ENCODE results near the gene OTUD1. TPM values are rescaled to one million over a fixed set of nuclear protein-coding genes. Genes with fewer than 3 reads are reported as not detected.
"Not testable (repeated sequence)": the region's sequence is repeated elsewhere in the genome, so short reads cannot be mapped to it uniquely, and the experiment has no call there.

OTUD1 gene
- total RNA-seq = 13.0 TPM

GRCh38 chr10:23438547-23439451, at the start of gene OTUD1:
Gene OTUD1, plus strand, starts transcription at chr10:23439075. Its CDS starts 383 bp downstream, at chr10:23439458.
- no peaks in the 10 kb centered on the region for H3K27me3 ChIP-seq (ENCODE audit: control insufficient read depth in 3 of 3, insufficient read depth in 3 of 3, low read length in 3 of 3)
- H3K9ac ChIP-seq (ENCODE audit: low read depth in 1 of 3, low read length in 3 of 3) = peak within 1 kb of the TSS; percentile 97 to 98 (median 97)
- peaks cover 3 to 14% (median 6%) of the 10 kb centered on the region in 3 donors for H3K36me3 ChIP-seq (ENCODE audit: control insufficient read depth in 3 of 3, insufficient read depth in 3 of 3, low read length in 3 of 3)
- H3K4me3 ChIP-seq (ENCODE audit: low read length in 3 of 3) = peak within 1 kb of the TSS; percentile 96 to 99 (median 98)
- H3K4me1 ChIP-seq (ENCODE audit: control insufficient read depth in 3 of 3, insufficient read depth in 3 of 3, low read length in 3 of 3) = peaks cover 15 to 27% (median 22%) of the 10 kb centered on the region in 3 donors
- H3K27ac ChIP-seq (ENCODE audit: low read depth, low read length) = peak within 1 kb of the TSS; percentile 97
- H3K9me3 ChIP-seq (ENCODE audit: control insufficient read depth in 3 of 3, low read length in 3 of 3) = no peaks in the 10 kb centered on the region

- H3K9ac ChIP-seq (ENCODE audit: low read depth in 1 of 3, low read length in 3 of 3); H3K27ac ChIP-seq (ENCODE audit: low read depth, low read length); H3K36me3 ChIP-seq (ENCODE audit: control insufficient read depth in 3 of 3, insufficient read depth in 3 of 3, low read length in 3 of 3); H3K4me1 ChIP-seq (ENCODE audit: control insufficient read depth in 3 of 3, insufficient read depth in 3 of 3, low read length in 3 of 3); H3K9me3 ChIP-seq (ENCODE audit: control insufficient read depth in 3 of 3, low read length in 3 of 3); H3K4me3 ChIP-seq (ENCODE audit: low read length in 3 of 3); H3K27me3 ChIP-seq (ENCODE audit: control insufficient read depth in 3 of 3, insufficient read depth in 3 of 3, low read length in 3 of 3): not testable (repeated sequence)
Measured at GRCh38 chr10:23390408-23390807, 48.5 kb upstream of the OTUD1 start.

- no peak overlapping the region for H3K9ac ChIP-seq (ENCODE audit: low read depth in 1 of 3, low read length in 3 of 3)
- H3K9me3 ChIP-seq (ENCODE audit: control insufficient read depth in 3 of 3, low read length in 3 of 3) = no peaks in the 10 kb centered on the region
- H3K27ac ChIP-seq (ENCODE audit: low read depth, low read length) = no peak overlapping the region
- H3K4me1 ChIP-seq (ENCODE audit: control insufficient read depth in 3 of 3, insufficient read depth in 3 of 3, low read length in 3 of 3) = no peaks in the 10 kb centered on the region
- no peak overlapping the region for H3K4me3 ChIP-seq (ENCODE audit: low read length in 3 of 3)
- no peaks in the 10 kb centered on the region for H3K36me3 ChIP-seq (ENCODE audit: control insufficient read depth in 3 of 3, insufficient read depth in 3 of 3, low read length in 3 of 3)
- H3K27me3 ChIP-seq (ENCODE audit: control insufficient read depth in 3 of 3, insufficient read depth in 3 of 3, low read length in 3 of 3) = no peaks in the 10 kb centered on the region
Measured at GRCh38 chr10:23390809-23391208, 48.1 kb upstream of the OTUD1 start.

GRCh38 chr10:23391821-23392220, 47.1 kb upstream of the OTUD1 start:
- H3K27ac ChIP-seq (ENCODE audit: low read depth, low read length) = no peak overlapping the region
- H3K36me3 ChIP-seq (ENCODE audit: control insufficient read depth in 3 of 3, insufficient read depth in 3 of 3, low read length in 3 of 3) = no peaks in the 10 kb centered on the region
- H3K9me3 ChIP-seq (ENCODE audit: control insufficient read depth in 3 of 3, low read length in 3 of 3) = no peaks in the 10 kb centered on the region
- no peak overlapping the region for H3K9ac ChIP-seq (ENCODE audit: low read depth in 1 of 3, low read length in 3 of 3)
- no peaks in the 10 kb centered on the region for H3K27me3 ChIP-seq (ENCODE audit: control insufficient read depth in 3 of 3, insufficient read depth in 3 of 3, low read length in 3 of 3)
- H3K4me1 ChIP-seq (ENCODE audit: control insufficient read depth in 3 of 3, insufficient read depth in 3 of 3, low read length in 3 of 3) = no peaks in the 10 kb centered on the region
- H3K4me3 ChIP-seq (ENCODE audit: low read length in 3 of 3) = no peak overlapping the region

- Histone ChIP-seq H3K9ac (ENCODE audit: low read depth in 1 of 3, low read length in 3 of 3) (no peak overlapping the region), H3K4me1 (ENCODE audit: control insufficient read depth in 3 of 3, insufficient read depth in 3 of 3, low read length in 3 of 3) (peaks cover 5 to 10% (median 7%) of the 10 kb centered on the region in 3 donors), H3K36me3 (ENCODE audit: control insufficient read depth in 3 of 3, insufficient read depth in 3 of 3, low read length in 3 of 3) (no peaks in the 10 kb centered on the region), H3K27me3 (ENCODE audit: control insufficient read depth in 3 of 3, insufficient read depth in 3 of 3, low read length in 3 of 3) (no peaks in the 10 kb centered on the region), H3K9me3 (ENCODE audit: control insufficient read depth in 3 of 3, low read length in 3 of 3) (no peaks in the 10 kb centered on the region), H3K4me3 (ENCODE audit: low read length in 3 of 3) (no peak overlapping the region), H3K27ac (ENCODE audit: low read depth, low read length) (no peak overlapping the region)
Measured at GRCh38 chr10:23395017-23395416, 43.9 kb upstream of the OTUD1 start.

- no peak overlapping the region for H3K27ac ChIP-seq (ENCODE audit: low read depth, low read length)
- H3K4me1 ChIP-seq (ENCODE audit: control insufficient read depth in 3 of 3, insufficient read depth in 3 of 3, low read length in 3 of 3) = peaks cover 5 to 13% (median 11%) of the 10 kb centered on the region in 3 donors
- no peaks in the 10 kb centered on the region for H3K36me3 ChIP-seq (ENCODE audit: control insufficient read depth in 3 of 3, insufficient read depth in 3 of 3, low read length in 3 of 3)
- no peak overlapping the region for H3K9ac ChIP-seq (ENCODE audit: low read depth in 1 of 3, low read length in 3 of 3)
- H3K9me3 ChIP-seq (ENCODE audit: control insufficient read depth in 3 of 3, low read length in 3 of 3) = no peaks in the 10 kb centered on the region
- H3K27me3 ChIP-seq (ENCODE audit: control insufficient read depth in 3 of 3, insufficient read depth in 3 of 3, low read length in 3 of 3) = no peaks in the 10 kb centered on the region
- H3K4me3 ChIP-seq (ENCODE audit: low read length in 3 of 3) = no peak overlapping the region
Measured at GRCh38 chr10:23396695-23397094, 42.2 kb upstream of the OTUD1 start.

GRCh38 chr10:23399701-23400144, 39.2 kb upstream of the OTUD1 start:
- H3K9ac ChIP-seq (ENCODE audit: low read depth in 1 of 3, low read length in 3 of 3) = peak overlapping the region; percentile 46 to 72 (median 46)
- H3K27me3 ChIP-seq (ENCODE audit: control insufficient read depth in 3 of 3, insufficient read depth in 3 of 3, low read length in 3 of 3) = no peaks in the 10 kb centered on the region
- H3K4me3 ChIP-seq (ENCODE audit: low read length in 3 of 3) = peak overlapping the region; percentile 17 to 46 (median 41)
- no peaks in the 10 kb centered on the region for H3K36me3 ChIP-seq (ENCODE audit: control insufficient read depth in 3 of 3, insufficient read depth in 3 of 3, low read length in 3 of 3)
- no peaks in the 10 kb centered on the region for H3K9me3 ChIP-seq (ENCODE audit: control insufficient read depth in 3 of 3, low read length in 3 of 3)
- peak overlapping the region; percentile 94 for H3K27ac ChIP-seq (ENCODE audit: low read depth, low read length)
- peaks cover 13 to 31% (median 25%) of the 10 kb centered on the region in 3 donors for H3K4me1 ChIP-seq (ENCODE audit: control insufficient read depth in 3 of 3, insufficient read depth in 3 of 3, low read length in 3 of 3)

GRCh38 chr10:23402856-23403255, 36.0 kb upstream of the OTUD1 start:
- no peaks in the 10 kb centered on the region for H3K36me3 ChIP-seq (ENCODE audit: control insufficient read depth in 3 of 3, insufficient read depth in 3 of 3, low read length in 3 of 3)
- H3K27ac ChIP-seq (ENCODE audit: low read depth, low read length) = peak overlapping the region; percentile 75
- peak overlapping the region; percentile 27 to 58 (median 55) for H3K9ac ChIP-seq (ENCODE audit: low read depth in 1 of 3, low read length in 3 of 3)
- H3K4me1 ChIP-seq (ENCODE audit: control insufficient read depth in 3 of 3, insufficient read depth in 3 of 3, low read length in 3 of 3) = peaks cover 13 to 31% (median 25%) of the 10 kb centered on the region in 3 donors
- no peaks in the 10 kb centered on the region for H3K27me3 ChIP-seq (ENCODE audit: control insufficient read depth in 3 of 3, insufficient read depth in 3 of 3, low read length in 3 of 3)
- no peak overlapping the region for H3K4me3 ChIP-seq (ENCODE audit: low read length in 3 of 3)
- no peaks in the 10 kb centered on the region for H3K9me3 ChIP-seq (ENCODE audit: control insufficient read depth in 3 of 3, low read length in 3 of 3)

GRCh38 chr10:23403278-23403677, 35.6 kb upstream of the OTUD1 start:
- Histone ChIP-seq H3K4me3 (ENCODE audit: low read length in 3 of 3) (no peak overlapping the region), H3K4me1 (ENCODE audit: control insufficient read depth in 3 of 3, insufficient read depth in 3 of 3, low read length in 3 of 3) (peaks cover 13 to 31% (median 25%) of the 10 kb centered on the region in 3 donors), H3K36me3 (ENCODE audit: control insufficient read depth in 3 of 3, insufficient read depth in 3 of 3, low read length in 3 of 3) (no peaks in the 10 kb centered on the region), H3K27ac (ENCODE audit: low read depth, low read length) (peak overlapping the region; percentile 75), H3K9ac (ENCODE audit: low read depth in 1 of 3, low read length in 3 of 3) (peak overlapping the region in 2 of 3 donors; percentile 55 to 58), H3K9me3 (ENCODE audit: control insufficient read depth in 3 of 3, low read length in 3 of 3) (no peaks in the 10 kb centered on the region), H3K27me3 (ENCODE audit: control insufficient read depth in 3 of 3, insufficient read depth in 3 of 3, low read length in 3 of 3) (no peaks in the 10 kb centered on the region)

- peaks cover 13 to 30% (median 25%) of the 10 kb centered on the region in 3 donors for H3K4me1 ChIP-seq (ENCODE audit: control insufficient read depth in 3 of 3, insufficient read depth in 3 of 3, low read length in 3 of 3)
- peak overlapping the region; percentile 75 for H3K27ac ChIP-seq (ENCODE audit: low read depth, low read length)
Measured at GRCh38 chr10:23403719-23404118, 35.2 kb upstream of the OTUD1 start.

More at GRCh38 chr10:23403719-23404118, 35.2 kb upstream of the OTUD1 start:
- Histone ChIP-seq H3K36me3 (ENCODE audit: control insufficient read depth in 3 of 3, insufficient read depth in 3 of 3, low read length in 3 of 3) (no peaks in the 10 kb centered on the region), H3K4me3 (ENCODE audit: low read length in 3 of 3) (no peak overlapping the region), H3K27me3 (ENCODE audit: control insufficient read depth in 3 of 3, insufficient read depth in 3 of 3, low read length in 3 of 3) (no peaks in the 10 kb centered on the region), H3K9ac (ENCODE audit: low read depth in 1 of 3, low read length in 3 of 3) (peak overlapping the region in 1 of 3 donors; percentile 51), H3K9me3 (ENCODE audit: control insufficient read depth in 3 of 3, low read length in 3 of 3) (no peaks in the 10 kb centered on the region)

Data from skeletal muscle tissue (tissue), 4 donors.